ENCODE measurements around the gene CEP76.

GRCh38 chr18:12745095-12745795 lies 42.7 kb upstream of the CEP76 start:
- TF ChIP-seq CTCF (IDR thresholded peaks at IDR 0.05 in 2 of 3, conservative IDR thresholded peaks at IDR 0.05 in 1 of 3; ENCODE audit: borderline replicate concordance in 1 of 3, insufficient read depth in 1 of 3, low read depth in 2 of 3, low read length in 2 of 3), result no peak
- TF ChIP-seq EZH2phosphoT487 (IDR thresholded peaks at IDR 0.05; ENCODE audit: borderline replicate concordance), result no peak
- no peak for TF ChIP-seq RAD21 (IDR thresholded peaks at IDR 0.05; ENCODE audit: low read depth)
- no peak for TF ChIP-seq ELF1 (IDR thresholded peaks at IDR 0.05; ENCODE audit: borderline replicate concordance, low read depth)
- no peak for TF ChIP-seq POLR2A (IDR thresholded peaks at IDR 0.05; ENCODE audit: borderline replicate concordance, extremely low read depth, insufficient read depth, insufficient read length)
- TF ChIP-seq EZH2 (IDR thresholded peaks at IDR 0.05), result no peak
